Right atrium auricular region (tissue), 2 donors: ENCODE measurements around the gene SSTR1. TPM values are rescaled to one million over a fixed set of nuclear protein-coding genes. Genes with fewer than 3 reads are reported as not detected.

Experiments used
- DNase-seq: peaks from one replicate; pipeline ENCODE4 v3.0.0-alpha.2; 2019; ENCODE audit warnings: low spot score
- H3K27ac ChIP-seq, 2 donors: fragments of 200-600 bp; sonication (generic); 1 replicate in 1 of 2; 2 replicates in 1 of 2; pipeline ENCODE4 v1.5.1; 2016 to 2019
- H3K27me3 ChIP-seq, 2 donors: fragments of 200-600 bp; sonication (generic); one replicate each; pipeline versions ENCODE4 v1.5.1 to v1.6.0; 2017 to 2019
- H3K36me3 ChIP-seq: fragments of 200-600 bp; sonication (generic); one replicate; pipeline ENCODE4 v1.5.1; 2016
- H3K4me1 ChIP-seq, 2 donors: fragments of 200-600 bp; sonication (generic); one replicate each; pipeline versions ENCODE4 v1.5.1 to v1.6.0; 2017 to 2019
- H3K4me3 ChIP-seq, 2 donors: fragments of 200-600 bp; sonication (generic); 1 replicate in 1 of 2; 2 replicates in 1 of 2; pipeline ENCODE4 v1.5.1; 2017 to 2019; ENCODE audit warnings: mild to moderate bottlenecking in 1 of 2, moderate library complexity in 1 of 2
- H3K9me3 ChIP-seq, 2 donors: fragments of 200-600 bp; sonication (generic); one replicate each; pipeline ENCODE4 v1.5.1; 2019
- CTCF ChIP-seq, 2 donors: fragments of 200-600 bp; sonication (generic); IDR thresholded peaks; one replicate each; pipeline ENCODE4 v1.5.1; 2019; ENCODE audit warnings: antibody characterized with exemption in 2 of 2
- total RNA-seq, 2 donors: library from RNA; depleted of rRNA; stranded (reverse); fragments of >200 nt; gene quantifications; one replicate each; pipeline ENCODE4 v1.1.0, GENCODE V29; 2016

Gene SSTR1
- total RNA-seq, 2 donors from 2014 or later = 0.41 to 1.8 TPM

- Histone ChIP-seq H3K36me3 (no peaks in the 10 kb centered on the region), H3K9me3 (no peaks in the 10 kb centered on the region), H3K4me1 (no peaks in the 10 kb centered on the region), H3K4me3 (no peak overlapping the region), H3K27ac (no peak overlapping the region), H3K27me3 (no peaks in the 10 kb centered on the region)
- no peak for DNase-seq
- no peak for TF ChIP-seq CTCF (IDR thresholded peaks at IDR 0.05)
Observed at GRCh38 chr14:38233218-38233617, 25.5 kb downstream of the SSTR1 start.

- no peak for TF ChIP-seq CTCF (IDR thresholded peaks at IDR 0.05)
- H3K4me1 ChIP-seq = no peaks in the 10 kb centered on the region
- DNase-seq = no peak
- H3K27me3 ChIP-seq = no peaks in the 10 kb centered on the region
- H3K4me3 ChIP-seq = no peak overlapping the region
- H3K36me3 ChIP-seq = no peaks in the 10 kb centered on the region
- H3K27ac ChIP-seq = no peak overlapping the region
- H3K9me3 ChIP-seq = no peaks in the 10 kb centered on the region
Observed at GRCh38 chr14:38238332-38238731, 30.6 kb downstream of the SSTR1 start.

- no peaks in the 10 kb centered on the region for H3K36me3 ChIP-seq
- TF ChIP-seq CTCF (IDR thresholded peaks at IDR 0.05) = no peak
- no peak overlapping the region for H3K4me3 ChIP-seq
- no peak for DNase-seq
- no peaks in the 10 kb centered on the region for H3K4me1 ChIP-seq
- no peaks in the 10 kb centered on the region for H3K27me3 ChIP-seq
- no peak overlapping the region for H3K27ac ChIP-seq
- no peaks in the 10 kb centered on the region for H3K9me3 ChIP-seq
Observed at GRCh38 chr14:38238878-38239277, 31.2 kb downstream of the SSTR1 start.

GRCh38 chr14:38243696-38244240 is 36.1 kb downstream of the SSTR1 start:
- no peak for TF ChIP-seq CTCF (IDR thresholded peaks at IDR 0.05)
- no peaks in the 10 kb centered on the region for H3K9me3 ChIP-seq
- DNase-seq = no peak
- no peak overlapping the region for H3K4me3 ChIP-seq
- no peaks in the 10 kb centered on the region for H3K36me3 ChIP-seq
- H3K4me1 ChIP-seq = no peaks in the 10 kb centered on the region
- no peak overlapping the region for H3K27ac ChIP-seq
- no peaks in the 10 kb centered on the region for H3K27me3 ChIP-seq

GRCh38 chr14:38248321-38249028 is 40.8 kb downstream of the SSTR1 start:
- H3K9me3 ChIP-seq = no peaks in the 10 kb centered on the region
- no peaks in the 10 kb centered on the region for H3K4me1 ChIP-seq
- H3K4me3 ChIP-seq = no peak overlapping the region
- TF ChIP-seq CTCF (IDR thresholded peaks at IDR 0.05) = no peak
- no peak overlapping the region for H3K27ac ChIP-seq
- no peaks in the 10 kb centered on the region for H3K36me3 ChIP-seq
- DNase-seq = no peak
- no peaks in the 10 kb centered on the region for H3K27me3 ChIP-seq

GRCh38 chr14:38250331-38250730 is 42.6 kb downstream of the SSTR1 start:
- Histone ChIP-seq H3K4me3 (peak overlapping the region; percentile 1), H3K27ac (peak overlapping the region in 1 of 2 donors; percentile 84), H3K27me3 (no peaks in the 10 kb centered on the region)

More at GRCh38 chr14:38250331-38250730, 42.6 kb downstream of the SSTR1 start:
- no peak for DNase-seq
- no peaks in the 10 kb centered on the region for H3K36me3 ChIP-seq
- H3K9me3 ChIP-seq = no peaks in the 10 kb centered on the region
- TF ChIP-seq CTCF (IDR thresholded peaks at IDR 0.05) = no peak
- H3K4me1 ChIP-seq = no peaks in the 10 kb centered on the region
